H1 (cell line): ENCODE data around the gene IL17D. TPM values are rescaled to one million over a fixed set of nuclear protein-coding genes. Genes with fewer than 3 reads are reported as not detected.

Experiments used
- CTCF ChIA-PET: fragments of 300-600 bp; sonication (Branson Sonifier 250); formaldehyde crosslinking; loops from one replicate; lab custom pipeline; 2021; ENCODE audit not compliant: partially characterized antibody; lab: Charles Lee
- POLR2A ChIA-PET: fragments of 300-600 bp; sonication (Branson Sonifier 250); formaldehyde crosslinking; loops from one replicate; lab custom pipeline; 2021; ENCODE audit warnings: inconsistent platforms; ENCODE audit not compliant: partially characterized antibody; lab: Charles Lee
- DNase-seq, 2 experiments: peaks; one replicate each; pipeline versions ENCODE4 v3.0.0 to v3.0.0-alpha.2; 2010 to 2022; ENCODE audit warnings: low spot score in 2 of 2, low read depth in 1 of 2, mixed read lengths in 1 of 2
- FAIRE-seq: peaks from 2 replicates; lab custom pipeline; 2011; peaks lifted over from hg19 to GRCh38; lab: Jason Lieb, UNC
- H2AFZ ChIP-seq: 2 replicates; pipeline ENCODE4 v1.8.1; 2012; ENCODE audit warnings: low read length, inconsistent platforms
- H2AK5ac ChIP-seq: 2 replicates; pipeline ENCODE4 v1.6.1; 2013; ENCODE audit warnings: low read depth, low read length
- H2BK120ac ChIP-seq: replicated peaks from 2 replicates; pipeline ENCODE3; 2013; ENCODE audit warnings: low read depth, low read length, inconsistent platforms
- H2BK12ac ChIP-seq: 2 replicates; pipeline ENCODE4 v1.6.1; 2013; ENCODE audit warnings: low read depth, low read length
- H2BK15ac ChIP-seq: 2 replicates; pipeline ENCODE4 v1.6.1; 2013; ENCODE audit warnings: low read length
- H2BK20ac ChIP-seq: 2 replicates; pipeline ENCODE4 v1.6.1; 2013; ENCODE audit warnings: low read length
- H2BK5ac ChIP-seq: 2 replicates; pipeline ENCODE4 v1.6.1; 2013; ENCODE audit warnings: low read depth, low read length
- H3K14ac ChIP-seq: 2 replicates; pipeline ENCODE4 v1.6.1; 2013; ENCODE audit warnings: inconsistent platforms; ENCODE audit not compliant: insufficient read length
- H3K18ac ChIP-seq: 2 replicates; pipeline ENCODE4 v1.6.1; 2013; ENCODE audit warnings: low read length; ENCODE audit errors: extremely low read depth
- H3K23ac ChIP-seq: 2 replicates; pipeline ENCODE4 v1.6.1; 2013; ENCODE audit warnings: inconsistent platforms; ENCODE audit not compliant: insufficient read length
- H3K23me2 ChIP-seq: 2 replicates; pipeline ENCODE4 v1.6.1; 2013; ENCODE audit warnings: low read depth, low read length
- H3K27ac ChIP-seq: 2 replicates; pipeline ENCODE4 v1.6.1; 2011; ENCODE audit warnings: low read depth, low read length, inconsistent platforms
- H3K27me3 ChIP-seq, 4 experiments: replicated peaks in 1 of 4; 1 replicate in 1 of 4; 2 replicates in 3 of 4; pipeline versions ENCODE4 v1.6.1 to v1.8.1; 2011 to 2013; ENCODE audit warnings: low read length in 3 of 4, mild to moderate bottlenecking in 3 of 4, inconsistent platforms in 2 of 4, mixed read lengths in 2 of 4, moderate library complexity in 1 of 4; ENCODE audit not compliant: control insufficient read depth in 3 of 4, insufficient read depth in 3 of 4; ENCODE audit errors: extremely low read depth in 1 of 4
- H3K36me3 ChIP-seq, 4 experiments: 2 replicates each; pipeline versions ENCODE4 v1.6.1 to v1.8.1; 2011 to 2013; ENCODE audit warnings: mild to moderate bottlenecking in 4 of 4, low read length in 3 of 4, moderate library complexity in 2 of 4, control low read depth in 1 of 4, inconsistent platforms in 1 of 4; ENCODE audit not compliant: insufficient read depth in 4 of 4, control insufficient read depth in 2 of 4
- H3K4ac ChIP-seq: replicated peaks from 2 replicates; pipeline ENCODE3; 2013; ENCODE audit warnings: low read length, low read depth, mixed read lengths, inconsistent platforms; ENCODE audit not compliant: insufficient read length
- H3K4me1 ChIP-seq, 4 experiments: replicated peaks in 1 of 4; 1 replicate in 1 of 4; 2 replicates in 3 of 4; pipeline versions ENCODE4 v1.6.1 to v1.8.1; 2011 to 2013; ENCODE audit warnings: low read length in 3 of 4, inconsistent platforms in 2 of 4, mixed read lengths in 1 of 4; ENCODE audit not compliant: insufficient read depth in 4 of 4, control insufficient read depth in 3 of 4
- H3K4me2 ChIP-seq, 2 experiments: 2 replicates each; pipeline versions ENCODE4 v1.6.1 to v1.8.1; 2011 to 2013; ENCODE audit warnings: low read depth in 2 of 2, low read length in 2 of 2, control low read depth in 1 of 2, inconsistent platforms in 1 of 2, mild to moderate bottlenecking in 1 of 2; ENCODE audit not compliant: insufficient read depth in 1 of 2
- H3K4me3 ChIP-seq, 4 experiments: fragments of 200-600, 300-600 bp in 1 of 4; sonication (generic), shearing (Covaris generic), sonication (Bioruptor Twin) in 1 of 4; 2 replicates each; pipeline versions ENCODE4 v1.5.1 to v1.8.1; 2011 to 2016; ENCODE audit warnings: low read length in 4 of 4, low read depth in 3 of 4, control low read depth in 2 of 4, inconsistent platforms in 2 of 4, mild to moderate bottlenecking in 2 of 4, mixed read lengths in 1 of 4, moderate library complexity in 1 of 4; ENCODE audit not compliant: insufficient read depth in 2 of 4; ENCODE audit errors: extremely low read depth in 1 of 4
- H3K56ac ChIP-seq: replicated peaks from 2 replicates; pipeline ENCODE3; 2013; ENCODE audit warnings: low read depth, mild to moderate bottlenecking, mixed read lengths, low read length, inconsistent platforms; ENCODE audit not compliant: insufficient read length
- H3K79me1 ChIP-seq: 2 replicates; pipeline ENCODE4 v1.6.1; 2013; ENCODE audit warnings: low read depth, low read length, control low read depth
- H3K79me2 ChIP-seq, 2 experiments: 2 replicates each; pipeline versions ENCODE4 v1.6.1 to v1.8.1; 2012 to 2013; ENCODE audit warnings: low read length in 2 of 2, mild to moderate bottlenecking in 2 of 2, inconsistent platforms in 1 of 2; ENCODE audit not compliant: insufficient read depth in 2 of 2, control insufficient read depth in 1 of 2
- H3K9ac ChIP-seq, 4 experiments: replicated peaks in 1 of 4; 1 replicate in 1 of 4; 2 replicates in 3 of 4; pipeline versions ENCODE4 v1.6.1 to v1.8.1; 2011 to 2013; ENCODE audit warnings: low read depth in 3 of 4, low read length in 3 of 4, control low read depth in 2 of 4, mild to moderate bottlenecking in 2 of 4, moderate library complexity in 2 of 4, inconsistent platforms in 1 of 4; ENCODE audit errors: extremely low read depth in 1 of 4
- H3K9me3 ChIP-seq, 2 experiments: 2 replicates each; pipeline versions ENCODE4 v1.6.1 to v1.8.1; 2012 to 2013; ENCODE audit warnings: mild to moderate bottlenecking in 2 of 2, moderate library complexity in 2 of 2, control low read depth in 1 of 2, inconsistent platforms in 1 of 2, low read depth in 1 of 2, low read length in 1 of 2, mixed read lengths in 1 of 2; ENCODE audit not compliant: insufficient read depth in 2 of 2
- H4K20me1 ChIP-seq, 2 experiments: replicated peaks in 1 of 2; 2 replicates each; pipeline versions ENCODE3 to v1.8.1; 2011 to 2013; ENCODE audit warnings: inconsistent platforms in 2 of 2, low read length in 2 of 2, mild to moderate bottlenecking in 1 of 2; ENCODE audit not compliant: insufficient read depth in 2 of 2, control insufficient read depth in 1 of 2
- H4K5ac ChIP-seq: 2 replicates; pipeline ENCODE4 v1.6.1; 2013; ENCODE audit warnings: low read length, low read depth, mixed read lengths, inconsistent platforms; ENCODE audit not compliant: insufficient read length
- H4K8ac ChIP-seq: 2 replicates; pipeline ENCODE4 v1.8.0; 2013; ENCODE audit warnings: mild to moderate bottlenecking, moderate library complexity, low read length, inconsistent platforms; ENCODE audit not compliant: insufficient read depth; ENCODE audit errors: extremely low read depth
- H4K91ac ChIP-seq: replicated peaks from 2 replicates; pipeline ENCODE3; 2013; ENCODE audit warnings: low read length, mixed read lengths, inconsistent platforms; ENCODE audit not compliant: insufficient read length
- ATF2 ChIP-seq: IDR thresholded peaks from 2 replicates; pipeline ENCODE4 v1.6.1; 2012; ENCODE audit warnings: low read length, inconsistent platforms
- BCL11A ChIP-seq, 2 experiments: IDR thresholded peaks; one replicate each; pipeline ENCODE4 v1.6.1; 2011; ENCODE audit warnings: low read depth in 2 of 2, low read length in 2 of 2, mild to moderate bottlenecking in 2 of 2
- CEBPB ChIP-seq: IDR thresholded peaks from 2 replicates; pipeline ENCODE4 v1.6.1; 2012; ENCODE audit warnings: low read depth, low read length
- CREB1 ChIP-seq: IDR thresholded peaks from 2 replicates; pipeline ENCODE4 v1.6.1; 2012; ENCODE audit warnings: inconsistent platforms
- KDM5A ChIP-seq: fragments of 200-600 bp; IDR thresholded peaks from 2 replicates; pipeline ENCODE4 v1.7.1; 2012; ENCODE audit warnings: mild to moderate bottlenecking, low read length, inconsistent platforms, mixed read lengths
- NANOG ChIP-seq: IDR thresholded peaks from 2 replicates; pipeline ENCODE4 v1.6.1; 2011; ENCODE audit warnings: low read length, low read depth, mild to moderate bottlenecking, inconsistent platforms; ENCODE audit not compliant: insufficient read depth, poor library complexity, severe bottlenecking
- POLR2A ChIP-seq, 2 experiments: IDR thresholded peaks; 1 replicate in 1 of 2; 2 replicates in 1 of 2; pipeline ENCODE4 v1.6.1; 2011; ENCODE audit warnings: low read depth in 2 of 2, low read length in 2 of 2, mild to moderate bottlenecking in 2 of 2; ENCODE audit errors: control extremely low read depth in 1 of 2
- RAD21 ChIP-seq, 2 experiments: IDR thresholded peaks in 1 of 2; conservative IDR thresholded peaks in 1 of 2; 2 replicates each; pipeline ENCODE4 v1.6.1; 2011; ENCODE audit warnings: low read depth in 2 of 2, low read length in 2 of 2, improper control_type of control experiment in 1 of 2, inconsistent platforms in 1 of 2, mild to moderate bottlenecking in 1 of 2, moderate library complexity in 1 of 2
- SAP30 ChIP-seq: fragments of 300-600 bp; sonication (generic); IDR thresholded peaks from 2 replicates; pipeline ENCODE4 v1.7.1; 2012; ENCODE audit warnings: low read length, moderate library complexity, mild to moderate bottlenecking, inconsistent platforms; ENCODE audit not compliant: insufficient read depth, insufficient replicate concordance
- SIN3A ChIP-seq, 2 experiments: IDR thresholded peaks in 1 of 2; conservative IDR thresholded peaks in 1 of 2; 2 replicates each; pipeline ENCODE4 v1.6.1; 2011 to 2012; ENCODE audit warnings: low read length in 2 of 2, improper control_type of control experiment in 1 of 2, low read depth in 1 of 2, mild to moderate bottlenecking in 1 of 2
- SIX5 ChIP-seq: IDR thresholded peaks from 2 replicates; pipeline ENCODE4 v1.6.1; 2011; ENCODE audit warnings: mild to moderate bottlenecking, low read depth, low read length
- SP4 ChIP-seq: IDR thresholded peaks from 2 replicates; pipeline ENCODE4 v1.6.1; 2012; ENCODE audit warnings: low read length, inconsistent platforms
- TAF7 ChIP-seq: optimal IDR thresholded peaks from 2 replicates; pipeline ENCODE3; 2011; ENCODE audit warnings: low read depth, mild to moderate bottlenecking, inconsistent platforms, low read length, moderate library complexity, borderline replicate concordance
- WGBS, 2 experiments: shearing (Covaris generic) in 1 of 2; methylation state at CpG; one replicate each; pipeline versions ENCODE4 v1.1.6 to v1.1.7; 2013 to 2015; ENCODE audit warnings: low lambda C conversion rate in 2 of 2, mixed read lengths in 2 of 2, inconsistent platforms in 1 of 2, low coverage in 1 of 2, missing lambda C conversion rate in 1 of 2; ENCODE audit not compliant: insufficient replicate concordance in 2 of 2, insufficient coverage in 1 of 2, insufficient read length in 1 of 2; ENCODE audit errors: extremely low coverage in 1 of 2, missing lambda C conversion rate in 1 of 2; 5-methylcytosine and 5-hydroxymethylcytosine counted together
- polyA plus RNA-seq, 7 experiments: library from polyadenylated mRNA; depleted of rRNA in 3 of 7; stranded (reverse) in 5 of 7; unstranded in 2 of 7; fragments of >200 nt in 5 of 7; fragments of 200-250 nt in 2 of 7; gene quantifications; 1 replicate in 5 of 7; 2 replicates in 1 of 7; 4 replicates in 1 of 7; pipeline versions ENCODE4 v1.2.1 to v1.2.3, GENCODE V29; 2011 to 2013; ENCODE audit warnings: missing spikeins in 2 of 7, mixed read lengths in 2 of 7
- total RNA-seq: library from RNA; stranded (reverse); fragmentation: NEBNext Ultra II Directional; extraction: Animal tissue kit (Norgen Biotek cat#: 25700); gene quantifications from 2 replicates; pipeline ENCODE4 v1.2.1, GENCODE V29; 2021

Gene IL17D
- total and polyA plus RNA-seq, 2 of the 8 experiments (the other 6 are each of a cell fraction or from before 2014, with no cell fraction given): 0.56 to 0.59 TPM

DNA sequence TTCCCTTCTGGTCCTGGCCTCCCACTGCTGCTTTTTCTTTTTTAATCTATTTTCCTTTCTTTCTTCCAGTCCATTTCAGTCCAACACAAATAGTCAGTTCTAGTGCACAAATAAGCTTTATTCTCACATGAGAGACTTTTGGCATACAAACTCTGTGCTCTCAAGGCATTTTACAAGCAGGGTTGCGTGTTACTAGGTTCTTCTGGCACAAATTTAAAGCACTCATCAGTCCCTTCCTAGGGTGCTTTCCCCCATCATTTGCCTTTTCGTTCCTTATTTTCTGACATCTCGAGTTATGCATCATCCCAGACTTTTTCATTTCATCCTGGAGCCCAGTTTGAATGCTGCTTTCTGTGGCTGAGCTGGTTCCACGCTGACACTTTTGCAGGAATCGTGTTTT is 29.8 kb upstream of the IL17D start:
- H2BK15ac ChIP-seq: no peak overlapping the region
- H3K23ac ChIP-seq: no peak overlapping the region
- no peak overlapping the region for H3K4ac ChIP-seq
- no peaks in the 10 kb centered on the region for H3K79me2 ChIP-seq
- no peak overlapping the region for H3K14ac ChIP-seq
- H2BK5ac ChIP-seq: no peak overlapping the region
- no peaks in the 10 kb centered on the region for H3K9me3 ChIP-seq
- no peak overlapping the region for H3K27ac ChIP-seq
- FAIRE-seq (no peak), DNase-seq (no peak)
- no peak overlapping the region for H3K56ac ChIP-seq
- H3K4me3 ChIP-seq: no peak overlapping the region
- no peak overlapping the region for H2AFZ ChIP-seq
- H3K79me1 ChIP-seq: no peaks in the 10 kb centered on the region
- no peaks in the 10 kb centered on the region; a peak in 1 of 7 replicates for H3K4me1 ChIP-seq
- no peak overlapping the region for H4K91ac ChIP-seq
- H2BK120ac ChIP-seq: no peak overlapping the region
- no peak overlapping the region for H3K9ac ChIP-seq
- no peaks in the 10 kb centered on the region for H3K23me2 ChIP-seq
- no peaks in the 10 kb centered on the region for H3K36me3 ChIP-seq
- H3K27me3 ChIP-seq: no peaks in the 10 kb centered on the region
- no peak overlapping the region for H4K5ac ChIP-seq
- ChIA-PET POLR2A (no interaction called here), CTCF (interaction anchor here (0.8 to 1.3 kb wide), 3 partner anchors 10 to 49 kb away, joined by 3 read pairs; no protein-coding TSS in a partner anchor)
- WGBS, 2 experiments: 87% methylated on average over 5 of the region's 5 CpGs; no CpG with 5 or more reads in 1 of the 2 experiments
- no peak overlapping the region for H3K18ac ChIP-seq
- H4K8ac ChIP-seq: no peak overlapping the region
- no peaks in the 10 kb centered on the region for H4K20me1 ChIP-seq
- H3K4me2 ChIP-seq: no peak overlapping the region
- H2BK20ac ChIP-seq: no peak overlapping the region
- H2BK12ac ChIP-seq: no peak overlapping the region
- no peak overlapping the region for H2AK5ac ChIP-seq
- TF ChIP-seq CREB1: no peak
- TF ChIP-seq SAP30: no peak
- TF ChIP-seq NANOG: no peak
- no peak for TF ChIP-seq TAF7
- no peak for TF ChIP-seq KDM5A
- TF ChIP-seq SIN3A (conservative IDR thresholded peaks at IDR 0.05 in 1 of 2, IDR thresholded peaks at IDR 0.05 in 1 of 2; ENCODE audit: low read depth in 1 of 2, low read length in 2 of 2): no peak
- no peak for TF ChIP-seq CEBPB
- TF ChIP-seq SP4: no peak
- no peak for TF ChIP-seq POLR2A (IDR thresholded peaks at IDR 0.05; ENCODE audit: control extremely low read depth in 1 of 2, low read depth in 2 of 2, low read length in 2 of 2)
- TF ChIP-seq RAD21 (IDR thresholded peaks at IDR 0.05 in 1 of 2, conservative IDR thresholded peaks at IDR 0.05 in 1 of 2; ENCODE audit: low read depth in 2 of 2, low read length in 2 of 2): no peak
- TF ChIP-seq BCL11A (IDR thresholded peaks at IDR 0.05; ENCODE audit: low read depth in 2 of 2, low read length in 2 of 2): no peak
- no peak for TF ChIP-seq SIX5
- no peak for TF ChIP-seq ATF2
